Tibial nerve (tissue), 4 donors: ENCODE data around the gene PDHB. TPM values are rescaled to one million over a fixed set of nuclear protein-coding genes. Genes with fewer than 3 reads are reported as not detected.

Source experiments
- DNase-seq, 2 donors: peaks; one replicate each; pipeline ENCODE4 v3.0.0-alpha.2; 2019; ENCODE audit warnings: low spot score in 2 of 2
- H3K27ac ChIP-seq, 4 donors: fragments of 200-600 bp; sonication (generic) in 3 of 4; one replicate each; pipeline ENCODE4 v1.5.1; 2017 to 2019; ENCODE audit warnings: mild to moderate bottlenecking in 1 of 4
- H3K27me3 ChIP-seq, 2 donors: fragments of 200-600 bp; sonication (generic) in 1 of 2; one replicate each; pipeline versions ENCODE4 v1.5.1 to v1.6.0; 2017 to 2019
- H3K36me3 ChIP-seq, 3 donors: fragments of 200-600 bp; sonication (generic); one replicate each; pipeline ENCODE4 v1.5.1; 2018 to 2019
- H3K4me1 ChIP-seq, 4 donors: fragments of 200-600 bp; sonication (generic) in 3 of 4; one replicate each; pipeline ENCODE4 v1.5.1; 2017 to 2019
- H3K4me3 ChIP-seq, 4 donors: fragments of 200-600 bp; sonication (generic) in 3 of 4; one replicate each; pipeline ENCODE4 v1.5.1; 2017 to 2019; ENCODE audit warnings: mild to moderate bottlenecking in 1 of 4, moderate library complexity in 1 of 4
- H3K9me3 ChIP-seq, 4 donors: fragments of 200-600 bp; sonication (generic) in 3 of 4; one replicate each; pipeline ENCODE4 v1.5.1; 2017 to 2019
- EP300 ChIP-seq, 2 donors: sonication (generic); formaldehyde crosslinking; IDR thresholded peaks; one replicate each; pipeline ENCODE4 v1.6.1; 2017; ENCODE audit warnings: antibody characterized with exemption in 2 of 2, mild to moderate bottlenecking in 1 of 2
- POLR2A ChIP-seq, 2 donors: fragments of 450-650 bp; IDR thresholded peaks; one replicate each; pipeline ENCODE4 v1.6.1; 2017; ENCODE audit warnings: antibody characterized with exemption in 2 of 2, mild to moderate bottlenecking in 2 of 2, moderate library complexity in 2 of 2
- whole genome bisulfite sequencing, 2 donors: methylation state at CpG; one replicate each; pipeline ENCODE4 v1.1.5; 2018; 5-methylcytosine and 5-hydroxymethylcytosine counted together
- total RNA-seq, 4 donors: library from RNA; depleted of rRNA; stranded (reverse); fragments of >200 nt; gene quantifications; one replicate each; pipeline ENCODE4 v1.1.0, GENCODE V29; 2016
- TF ChIP-seq, protein P1 (sequence below), 5 experiments: fragments of 200-600 bp in 3 of 5; fragments of 450-650 bp in 2 of 5; sonication (generic) in 3 of 5; IDR thresholded peaks; one replicate each; pipeline ENCODE4 v1.5.1; 2016 to 2019; ENCODE audit warnings: antibody characterized with exemption in 5 of 5, mild to moderate bottlenecking in 3 of 5, moderate library complexity in 2 of 5

The PDHB gene
- total RNA-seq, 4 donors from 2014 or later = 49.8 to 66.7 (median 55.6) TPM

DNA sequence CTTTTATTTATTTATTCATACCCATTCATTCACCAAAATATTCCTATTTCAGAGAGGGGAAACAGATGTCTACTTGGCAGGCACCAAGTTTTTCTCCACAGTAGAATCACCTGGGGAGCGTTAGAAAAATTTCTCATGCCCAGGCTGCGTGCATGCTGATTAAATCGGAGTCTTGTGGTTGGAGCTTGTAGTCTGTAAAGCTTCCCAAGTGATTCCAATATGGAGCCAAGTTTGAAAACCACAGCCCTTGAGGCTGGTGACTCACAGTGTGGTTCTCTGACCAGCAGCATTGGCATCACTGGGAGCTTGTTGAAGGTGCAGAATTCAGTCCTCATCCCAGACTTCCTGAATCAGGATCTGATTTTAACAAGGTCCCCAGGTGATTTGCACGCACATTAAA is 49.7 kb downstream of the PDHB start:
- H3K4me3 ChIP-seq = no peak overlapping the region
- no peaks in the 10 kb centered on the region for H3K9me3 ChIP-seq
- H3K36me3 ChIP-seq = no peaks in the 10 kb centered on the region
- WGBS, 2 donors = 57 to 62% methylated on average over 4 of the region's 4 CpGs
- no peaks in the 10 kb centered on the region for H3K27me3 ChIP-seq
- TF ChIP-seq, protein P1, sequence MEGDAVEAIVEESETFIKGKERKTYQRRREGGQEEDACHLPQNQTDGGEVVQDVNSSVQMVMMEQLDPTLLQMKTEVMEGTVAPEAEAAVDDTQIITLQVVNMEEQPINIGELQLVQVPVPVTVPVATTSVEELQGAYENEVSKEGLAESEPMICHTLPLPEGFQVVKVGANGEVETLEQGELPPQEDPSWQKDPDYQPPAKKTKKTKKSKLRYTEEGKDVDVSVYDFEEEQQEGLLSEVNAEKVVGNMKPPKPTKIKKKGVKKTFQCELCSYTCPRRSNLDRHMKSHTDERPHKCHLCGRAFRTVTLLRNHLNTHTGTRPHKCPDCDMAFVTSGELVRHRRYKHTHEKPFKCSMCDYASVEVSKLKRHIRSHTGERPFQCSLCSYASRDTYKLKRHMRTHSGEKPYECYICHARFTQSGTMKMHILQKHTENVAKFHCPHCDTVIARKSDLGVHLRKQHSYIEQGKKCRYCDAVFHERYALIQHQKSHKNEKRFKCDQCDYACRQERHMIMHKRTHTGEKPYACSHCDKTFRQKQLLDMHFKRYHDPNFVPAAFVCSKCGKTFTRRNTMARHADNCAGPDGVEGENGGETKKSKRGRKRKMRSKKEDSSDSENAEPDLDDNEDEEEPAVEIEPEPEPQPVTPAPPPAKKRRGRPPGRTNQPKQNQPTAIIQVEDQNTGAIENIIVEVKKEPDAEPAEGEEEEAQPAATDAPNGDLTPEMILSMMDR (IDR thresholded peaks at IDR 0.05) = no peak
- no peak for TF ChIP-seq EP300 (IDR thresholded peaks at IDR 0.05)
- TF ChIP-seq POLR2A (IDR thresholded peaks at IDR 0.05) = no peak
- DNase-seq = peak in 1 of 2 donors; percentile 30
- peaks cover 0 to 47% (median 18%) of the 10 kb centered on the region in 4 donors for H3K4me1 ChIP-seq
- H3K27ac ChIP-seq = peak overlapping the region in 2 of 4 donors; percentile 32 to 68

DNA sequence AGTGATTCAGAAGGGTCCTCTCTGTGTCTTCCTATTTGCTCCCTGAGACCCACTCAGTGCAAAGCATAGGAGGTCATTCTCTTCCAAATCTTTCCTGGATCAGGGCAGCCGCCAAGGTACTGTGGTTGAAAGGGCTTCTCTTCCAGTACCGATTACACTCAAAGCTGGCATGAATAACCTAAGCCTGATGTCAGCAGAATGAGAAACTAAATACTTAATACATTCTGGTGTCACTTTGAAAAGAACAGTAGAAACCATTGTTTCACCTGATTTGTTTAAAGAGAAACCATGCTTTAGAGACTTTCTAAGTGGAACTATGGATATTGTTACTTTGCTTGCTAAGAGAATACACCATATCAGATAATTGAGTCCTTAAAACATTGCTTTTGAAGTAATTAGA is 50.2 kb downstream of the PDHB start:
- H3K36me3 ChIP-seq = no peaks in the 10 kb centered on the region
- H3K9me3 ChIP-seq = no peaks in the 10 kb centered on the region
- peak overlapping the region in 1 of 4 donors; percentile 1 for H3K27ac ChIP-seq
- peaks cover 0 to 43% (median 17%) of the 10 kb centered on the region in 4 donors for H3K4me1 ChIP-seq
- H3K4me3 ChIP-seq = no peak overlapping the region
- 57 to 63% methylated on average over 2 of the region's 2 CpGs for WGBS, 2 donors
- DNase-seq = no peak
- H3K27me3 ChIP-seq = no peaks in the 10 kb centered on the region
- TF ChIP-seq, protein P1 (IDR thresholded peaks at IDR 0.05) = no peak
- TF ChIP-seq POLR2A (IDR thresholded peaks at IDR 0.05) (no peak), EP300 (IDR thresholded peaks at IDR 0.05) (no peak)

DNA sequence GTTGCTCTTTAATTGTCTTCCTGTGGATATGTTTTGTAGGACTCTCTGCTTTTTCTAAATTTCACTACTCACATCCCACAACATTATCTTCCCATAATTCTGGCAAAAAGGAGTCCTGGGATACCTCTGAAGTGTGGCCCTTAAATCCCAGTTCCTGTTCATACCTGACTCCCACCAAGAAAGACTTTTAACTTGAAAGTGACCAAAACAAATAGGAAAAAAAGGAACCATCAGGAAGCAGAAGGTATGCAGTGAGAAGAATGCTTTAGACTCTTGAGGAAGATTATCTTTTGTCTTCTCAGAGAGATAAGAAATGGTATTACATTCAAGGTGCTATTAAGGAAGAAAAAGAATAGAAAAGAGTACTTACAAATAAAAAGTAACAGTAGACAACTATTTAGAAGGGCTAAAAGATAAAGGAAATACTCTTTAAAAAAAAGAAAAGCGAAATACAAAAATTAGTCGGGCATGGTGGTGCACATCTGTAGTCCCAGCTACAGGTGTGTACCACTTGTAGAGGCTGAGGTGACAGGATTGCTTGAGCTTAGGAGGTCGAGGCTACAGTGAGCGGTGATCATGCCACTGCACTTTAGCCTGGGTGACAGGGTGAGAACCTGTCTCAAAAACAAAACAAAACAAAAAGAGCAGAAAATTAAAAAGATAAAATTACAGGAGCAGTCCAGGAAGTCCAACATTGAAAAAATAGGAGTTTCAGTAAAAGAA is 54.1 kb downstream of the PDHB start:
- DNase-seq = no peak
- no peaks in the 10 kb centered on the region for H3K27me3 ChIP-seq
- H3K4me3 ChIP-seq = no peak overlapping the region
- H3K4me1 ChIP-seq = peaks cover 0 to 20% (median 0%) of the 10 kb centered on the region in 4 donors
- no peak for TF ChIP-seq POLR2A (IDR thresholded peaks at IDR 0.05)
- TF ChIP-seq, protein P1 (IDR thresholded peaks at IDR 0.05) = no peak
- TF ChIP-seq EP300 (IDR thresholded peaks at IDR 0.05) = no peak
- H3K9me3 ChIP-seq = no peaks in the 10 kb centered on the region
- H3K36me3 ChIP-seq = no peaks in the 10 kb centered on the region
- H3K27ac ChIP-seq = no peak overlapping the region
- 86 to 88% methylated on average over 4 of the region's 4 CpGs for WGBS, 2 donors

DNA sequence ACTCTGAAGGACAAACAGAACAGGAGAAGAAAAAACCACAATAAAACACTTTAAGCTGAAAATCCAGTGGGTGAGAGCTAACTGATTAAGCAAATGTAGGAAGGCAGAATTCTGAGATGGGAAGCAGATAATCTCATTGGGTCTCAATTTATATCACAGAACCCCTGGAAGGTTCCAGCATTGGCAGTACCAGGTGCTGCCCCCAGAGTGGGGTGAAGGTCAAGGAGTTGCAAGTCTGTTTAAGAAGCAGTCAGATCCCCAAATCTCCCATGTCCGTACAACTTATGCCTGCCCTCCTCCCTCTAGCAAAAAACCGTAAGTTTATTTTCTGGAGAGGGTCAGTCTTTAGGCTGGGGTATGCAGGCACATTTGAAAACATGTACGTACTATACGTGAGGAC is 55.9 kb downstream of the PDHB start:
- 85 to 95% methylated on average over 4 of the region's 4 CpGs for WGBS, 2 donors
- DNase-seq = no peak
- H3K27ac ChIP-seq = no peak overlapping the region
- no peaks in the 10 kb centered on the region for H3K36me3 ChIP-seq
- peaks cover 0 to 6% (median 0%) of the 10 kb centered on the region in 4 donors for H3K4me1 ChIP-seq
- H3K27me3 ChIP-seq = no peaks in the 10 kb centered on the region
- no peak for TF ChIP-seq EP300 (IDR thresholded peaks at IDR 0.05)
- TF ChIP-seq, protein P1 (IDR thresholded peaks at IDR 0.05) = no peak
- no peak for TF ChIP-seq POLR2A (IDR thresholded peaks at IDR 0.05)
- H3K9me3 ChIP-seq = no peaks in the 10 kb centered on the region
- H3K4me3 ChIP-seq = no peak overlapping the region

Other genes starting within 250 kb of the PDHB start
- gene DNASE1L3, start 222.9 kb downstream of the PDHB start, total RNA-seq = 10 to 100 TPM in 1 of 4 donors, 1 to 10 TPM in 2, under 1 TPM in 1; 0.39 to 12.9 (median 1.5) TPM
- gene ABHD6, start 196.0 kb downstream of the PDHB start, total RNA-seq = 10 to 100 TPM; 18.8 to 29.7 (median 19.5) TPM
- gene RPP14, start 127.6 kb downstream of the PDHB start, total RNA-seq = 10 to 100 TPM in 2 of 4 donors, 1 to 10 TPM in 2; 5.7 to 14.0 (median 8.6) TPM
- 10 to 100 TPM; 10.6 to 15.1 (median 13.7) TPM for gene HTD2, start 127.3 kb downstream of the PDHB start, total RNA-seq
- gene PXK, start 100.9 kb downstream of the PDHB start, total RNA-seq = 10 to 100 TPM; 22.7 to 51.3 (median 41.0) TPM
- gene KCTD6, start 58.3 kb upstream of the PDHB start, total RNA-seq = 10 to 100 TPM; 16.1 to 19.4 (median 17.8) TPM
- gene ACOX2, start 103.4 kb upstream of the PDHB start, total RNA-seq = 10 to 100 TPM; 18.6 to 43.1 (median 36.1) TPM
- gene FAM107A, start 143.6 kb upstream of the PDHB start, total RNA-seq = 100 to 1,000 TPM; 147 to 305 (median 227) TPM
- gene FAM3D, start 232.9 kb upstream of the PDHB start, total RNA-seq = not detected